Anterior cingulate cortex (tissue), 58 donors: ENCODE measurements around the gene TRPM5.

ENCODE experiments used
- DNase-seq, 58 donors: peaks; one replicate each; lab custom pipeline; 2025; lab: John Stamatoyannopoulos, UW

TRPM5 gene

GRCh38 chr11:2459016-2459725 is 14.9 kb upstream of the TRPM5 start:
- DNase-seq = no peak

DNA sequence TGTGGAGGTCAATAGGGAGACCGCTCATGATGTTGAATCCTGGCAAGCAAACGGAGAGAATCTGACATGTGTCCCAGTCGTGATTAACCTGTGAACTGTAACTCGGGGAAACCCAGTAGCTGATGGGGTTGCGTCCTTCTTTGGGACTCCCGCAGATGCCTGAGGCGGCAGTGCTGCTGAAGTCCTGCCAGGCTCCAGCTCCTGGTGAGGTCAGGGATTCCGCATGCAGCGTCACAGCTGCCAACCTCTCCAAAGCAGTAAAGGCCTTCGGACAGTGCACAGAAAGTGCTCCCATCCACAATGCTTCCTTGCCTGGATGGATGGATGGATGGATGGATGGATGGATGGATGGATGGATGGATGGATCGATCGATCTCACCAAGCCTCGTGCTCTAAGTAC is 14.0 kb upstream of the TRPM5 start:
- no peak for DNase-seq

- no peak for DNase-seq
These were observed 9.1 kb upstream of the TRPM5 start for GRCh38 chr11:2453436-2453835.

DNA sequence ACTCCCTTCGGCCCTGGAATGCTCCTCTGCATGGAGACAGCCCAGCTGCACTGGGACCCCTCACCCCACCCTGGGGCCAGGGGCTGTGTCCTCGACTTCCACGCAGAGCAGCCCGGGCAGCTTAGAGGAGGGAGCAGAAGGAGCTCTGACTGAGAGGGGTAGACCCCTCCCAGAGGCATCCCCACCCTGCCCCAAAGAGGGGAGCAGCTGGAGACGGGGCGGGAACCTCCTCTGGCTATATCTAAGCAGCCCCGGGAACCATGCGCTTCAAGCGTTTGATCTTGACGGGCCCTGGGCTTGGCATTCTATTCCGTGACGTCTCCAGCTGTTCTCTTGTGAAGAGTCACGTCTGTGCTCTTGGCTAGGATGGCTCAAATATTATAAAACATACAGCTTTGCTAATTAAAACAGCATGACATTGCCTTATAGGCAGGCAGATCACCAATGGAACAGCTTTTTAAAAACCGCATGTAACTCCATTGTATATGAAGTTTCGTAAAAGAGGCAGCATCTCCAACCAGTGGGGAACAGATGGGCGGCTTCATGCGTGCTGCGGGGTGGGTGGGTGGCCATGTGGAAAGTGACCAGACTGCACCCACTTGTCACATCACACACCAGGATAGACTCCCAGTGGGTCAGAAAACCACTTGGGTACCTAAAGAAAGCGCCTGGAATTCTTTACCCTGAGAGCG is 8.2 kb upstream of the TRPM5 start:
- no peak for DNase-seq

DNA sequence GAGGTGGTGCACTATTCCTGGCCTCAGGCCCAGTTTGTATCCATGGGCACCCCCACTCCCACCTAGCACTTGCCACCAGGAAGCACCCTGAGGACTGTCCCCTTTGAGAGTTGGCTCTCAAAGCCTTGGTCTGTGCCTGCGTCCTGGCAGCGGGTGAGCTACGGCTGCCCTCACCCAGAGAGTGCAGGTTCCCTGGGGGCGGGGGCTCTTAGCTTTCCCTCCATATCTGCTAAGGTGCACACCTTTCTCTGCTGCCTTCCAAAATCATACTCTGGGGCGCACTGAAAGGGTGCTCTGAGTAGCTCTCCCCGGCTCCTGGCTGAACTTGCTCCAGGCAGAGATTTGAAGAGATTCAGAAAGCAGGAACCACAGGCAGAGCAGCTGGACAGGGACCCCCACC is 7.6 kb upstream of the TRPM5 start:
- no peak for DNase-seq

- no peak for DNase-seq
These were observed 7.0 kb upstream of the TRPM5 start for GRCh38 chr11:2451336-2451735.

- no peak for DNase-seq
These were observed 6.2 kb upstream of the TRPM5 start for GRCh38 chr11:2450321-2451041.

- no peak for DNase-seq
These were observed 5.4 kb upstream of the TRPM5 start for GRCh38 chr11:2449548-2450320.

DNA sequence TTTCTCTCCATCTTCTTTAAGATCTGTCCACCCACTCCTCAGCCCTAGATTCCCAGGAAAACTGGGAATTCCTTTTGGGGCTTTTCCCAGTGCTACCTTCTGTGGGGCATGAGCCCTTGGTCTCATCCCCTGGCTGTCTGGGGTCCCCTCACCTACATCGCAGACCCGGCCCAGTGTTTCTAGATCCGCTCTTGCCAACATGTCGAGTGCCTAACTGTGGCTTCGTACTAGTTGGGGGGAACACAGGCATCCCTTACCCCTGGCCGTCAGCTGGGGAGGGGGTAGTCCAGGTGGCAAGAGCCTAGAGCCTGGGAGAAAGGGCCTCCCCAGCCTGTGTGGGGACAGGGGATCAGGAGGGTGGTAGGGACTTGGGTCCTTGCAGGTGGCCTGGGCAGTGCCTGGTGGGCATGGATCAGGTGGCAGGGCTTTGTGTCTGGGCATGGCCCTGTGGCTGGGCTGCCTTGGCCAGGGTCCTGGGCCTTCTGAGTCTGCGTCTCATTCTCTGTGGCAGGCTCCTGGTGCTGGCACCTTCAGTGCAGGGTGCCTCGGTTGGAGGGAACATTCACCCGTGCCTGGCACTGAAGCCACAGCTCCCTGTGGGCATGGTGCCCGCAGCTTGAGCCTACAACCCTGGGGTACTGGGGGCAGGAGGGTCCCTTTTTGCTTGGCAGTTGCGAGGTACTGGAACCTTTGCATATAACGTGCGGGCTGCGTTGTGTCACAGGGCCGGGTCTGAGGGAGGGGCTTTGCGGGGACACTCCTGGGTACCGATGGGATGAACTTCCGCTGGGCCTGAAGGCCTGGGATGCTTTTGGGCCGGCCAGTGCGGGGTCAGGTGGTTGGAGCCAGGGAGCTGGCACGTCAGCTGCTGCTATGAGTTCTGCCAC is 4.6 kb upstream of the TRPM5 start:
- DNase-seq = no peak

DNA sequence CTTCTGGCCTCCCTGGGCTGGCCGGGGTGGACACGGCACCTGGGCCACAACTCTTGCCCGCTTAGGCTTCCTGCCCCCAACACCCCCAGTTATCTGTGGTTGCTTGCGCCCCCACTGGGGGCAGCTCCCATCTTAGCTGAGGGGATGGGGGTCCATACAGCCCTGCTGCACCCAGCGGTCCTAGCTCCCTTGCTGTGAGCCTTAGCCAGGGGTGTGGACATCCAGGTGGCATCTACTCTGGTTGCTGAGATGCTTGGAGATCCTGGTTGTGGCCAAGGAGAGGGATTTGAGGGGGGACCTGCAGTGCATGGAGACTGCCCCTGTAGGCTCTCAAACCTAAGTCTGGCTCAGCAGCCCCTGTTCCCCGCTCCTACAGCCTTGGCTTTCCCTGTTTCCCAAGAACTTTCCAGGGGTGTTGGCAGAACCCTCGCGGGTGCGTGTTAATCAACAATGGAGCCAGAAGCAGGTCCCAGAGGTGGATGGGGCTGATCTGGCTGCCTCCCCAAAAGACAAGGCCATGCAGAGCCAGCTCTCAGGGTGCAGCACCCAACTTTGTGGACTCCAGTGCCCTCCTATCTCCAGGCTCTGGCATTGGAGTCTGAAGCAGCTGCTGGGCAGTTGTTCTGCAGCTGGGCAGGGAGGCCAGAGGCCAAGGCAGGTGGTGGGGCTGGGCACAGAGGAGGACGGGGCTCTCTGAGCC is 3.8 kb upstream of the TRPM5 start:
- no peak for DNase-seq

- no peak for DNase-seq
These were observed 3.1 kb upstream of the TRPM5 start for GRCh38 chr11:2447253-2447950.

GRCh38 chr11:2446590-2447252 is 2.4 kb upstream of the TRPM5 start:
- peak in 1 of 58 donors; percentile 16 for DNase-seq

DNA sequence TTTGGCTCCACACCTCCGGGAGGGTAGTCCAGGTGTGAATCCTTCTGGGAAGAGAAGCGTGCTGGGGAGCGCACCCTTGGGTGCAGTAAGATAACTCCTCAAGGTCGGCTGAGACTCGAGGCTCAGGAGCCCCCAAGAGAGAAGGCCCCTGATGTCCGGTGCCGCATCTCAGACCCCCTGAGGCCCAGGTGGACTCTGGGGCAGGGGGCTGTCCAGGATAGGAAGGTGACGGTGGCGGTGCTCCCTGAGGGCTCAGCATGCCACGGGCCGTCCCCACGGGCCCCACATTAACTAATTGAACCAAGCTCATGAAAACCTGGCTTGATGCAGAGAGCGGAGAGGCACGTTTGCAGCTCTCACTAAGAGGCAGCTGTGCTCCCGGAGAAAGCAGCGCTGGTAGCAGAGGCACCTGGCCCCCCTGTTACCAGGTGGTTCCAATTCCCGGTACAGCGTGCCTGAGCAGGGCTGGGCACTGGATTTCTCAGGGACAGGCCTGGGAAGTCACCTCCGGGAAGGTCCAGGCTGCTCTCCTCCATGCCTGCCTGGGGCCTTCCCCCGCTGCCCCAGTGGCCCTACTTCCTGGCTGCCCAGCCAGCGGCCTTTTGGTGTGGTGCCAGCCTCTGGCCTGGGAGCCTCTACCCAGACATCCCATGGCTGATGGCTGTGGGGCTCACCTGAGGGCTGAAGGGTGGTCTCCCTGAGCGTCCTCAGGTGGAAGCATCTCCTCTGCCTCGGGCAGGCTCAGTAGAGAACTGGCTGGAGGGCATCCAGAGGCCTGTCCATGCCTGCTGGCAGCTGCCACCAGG is 1.6 kb upstream of the TRPM5 start:
- DNase-seq = no peak

GRCh38 chr11:2444821-2445745 is 769 bp upstream of the TRPM5 start, which contains the start of gene KCNQ1:
Gene KCNQ1 (plus strand): TSS chr11:2445008. CDS start chr11:2445099, 91 bp downstream.
- DNase-seq = no peak

- no peak for DNase-seq
These were observed 908 bp downstream of the TRPM5 start for GRCh38 chr11:2443406-2443805.

DNA sequence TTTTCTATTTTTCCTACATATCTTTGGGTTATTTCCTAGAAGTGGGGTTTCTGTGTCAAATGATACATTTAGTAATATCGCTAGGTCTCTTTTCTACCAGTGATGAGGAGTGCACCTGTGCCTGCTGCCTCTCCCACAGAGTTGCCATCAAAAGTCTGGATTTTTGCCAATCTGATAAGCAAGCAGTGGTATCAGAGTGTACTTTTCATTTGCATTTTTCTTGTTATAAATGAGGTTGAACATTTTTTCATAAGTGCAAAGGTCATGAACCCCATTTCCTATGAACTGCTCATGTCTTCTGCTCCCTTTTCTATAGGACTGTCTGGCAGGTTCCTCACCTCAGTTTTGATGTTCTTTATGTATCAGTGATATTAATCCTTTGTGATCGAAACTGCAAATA is 1.7 kb downstream of the TRPM5 start:
- no peak for DNase-seq
